Measurements from ENCODE around the gene TMCO4. TPM values are rescaled to one million over a fixed set of nuclear protein-coding genes. Genes with fewer than 3 reads are reported as not detected.

The TMCO4 gene
- total RNA-seq, 2 experiments from 2014 or later, result 14.3 to 16.7 TPM

- Mint-ChIP-seq H3K4me1 (peaks cover 4% of the 10 kb centered on the region), H3K36me3 (peaks cover 2% of the 10 kb centered on the region), H3K4me3 (no peak overlapping the region), H3K9me3 (no peaks in the 10 kb centered on the region), H3K27ac (no peak overlapping the region), H3K27me3 (no peaks in the 10 kb centered on the region)
- DNase-seq, result no peak
- ATAC-seq (ENCODE audit: low read depth), result no peak
- POLR2A ChIA-PET, result no interaction called here
Measured at GRCh38 chr1:19700079-19700777, 99.5 kb downstream of the TMCO4 start.

- DNase-seq (no peak), ATAC-seq (ENCODE audit: low read depth) (no peak)
- POLR2A ChIA-PET, result no interaction called here
- Mint-ChIP-seq H3K27ac (no peak overlapping the region), H3K4me3 (no peak overlapping the region), H3K9me3 (no peaks in the 10 kb centered on the region), H3K27me3 (no peaks in the 10 kb centered on the region), H3K36me3 (peaks cover 3% of the 10 kb centered on the region), H3K4me1 (no peaks in the 10 kb centered on the region)
Measured at GRCh38 chr1:19698181-19698580, 101.5 kb downstream of the TMCO4 start.

GRCh38 chr1:19696820-19697219 is 102.9 kb downstream of the TMCO4 start:
- H3K9me3 Mint-ChIP-seq, result peaks cover under 1% of the 10 kb centered on the region
- H3K27ac Mint-ChIP-seq, result no peak overlapping the region
- DNase-seq (no peak), ATAC-seq (ENCODE audit: low read depth) (no peak)
- H3K4me3 Mint-ChIP-seq, result no peak overlapping the region
- H3K27me3 Mint-ChIP-seq, result no peaks in the 10 kb centered on the region
- POLR2A ChIA-PET, result no interaction called here
- H3K36me3 Mint-ChIP-seq, result peaks cover 8% of the 10 kb centered on the region
- H3K4me1 Mint-ChIP-seq, result no peaks in the 10 kb centered on the region

- POLR2A ChIA-PET, result no interaction called here
- DNase-seq (no peak), ATAC-seq (ENCODE audit: low read depth) (no peak)
- Mint-ChIP-seq H3K36me3 (peaks cover 16% of the 10 kb centered on the region), H3K4me3 (no peak overlapping the region), H3K4me1 (no peaks in the 10 kb centered on the region), H3K27ac (no peak overlapping the region), H3K9me3 (peaks cover 1% of the 10 kb centered on the region), H3K27me3 (no peaks in the 10 kb centered on the region)
Measured at GRCh38 chr1:19695772-19696171, 103.9 kb downstream of the TMCO4 start.

GRCh38 chr1:19694298-19694697 is 105.4 kb downstream of the TMCO4 start:
- DNase-seq (no peak), ATAC-seq (ENCODE audit: low read depth) (no peak)
- peaks cover 26% of the 10 kb centered on the region for H3K36me3 Mint-ChIP-seq
- no peak overlapping the region for H3K27ac Mint-ChIP-seq
- POLR2A ChIA-PET, result no interaction called here
- no peak overlapping the region for H3K4me3 Mint-ChIP-seq
- peaks cover 3% of the 10 kb centered on the region for H3K9me3 Mint-ChIP-seq
- no peaks in the 10 kb centered on the region for H3K27me3 Mint-ChIP-seq
- H3K4me1 Mint-ChIP-seq, result no peaks in the 10 kb centered on the region

- no peak for DNase-seq
- POLR2A ChIA-PET, result no interaction called here
- peaks cover 3% of the 10 kb centered on the region for H3K9me3 Mint-ChIP-seq
- H3K27ac Mint-ChIP-seq, result no peak overlapping the region
- no peak overlapping the region for H3K4me3 Mint-ChIP-seq
- H3K36me3 Mint-ChIP-seq, result peaks cover 42% of the 10 kb centered on the region
- peaks cover 9% of the 10 kb centered on the region for H3K4me1 Mint-ChIP-seq
- no peaks in the 10 kb centered on the region for H3K27me3 Mint-ChIP-seq
- ATAC-seq (ENCODE audit: low read depth), result no peak
Measured at GRCh38 chr1:19690342-19690741, 109.4 kb downstream of the TMCO4 start.

GRCh38 chr1:19689856-19690255 is 109.9 kb downstream of the TMCO4 start:
- Mint-ChIP-seq H3K27ac (no peak overlapping the region), H3K27me3 (no peaks in the 10 kb centered on the region), H3K4me1 (peaks cover 9% of the 10 kb centered on the region), H3K9me3 (peaks cover 3% of the 10 kb centered on the region), H3K4me3 (no peak overlapping the region), H3K36me3 (peaks cover 42% of the 10 kb centered on the region)
- ATAC-seq (ENCODE audit: low read depth) (no peak), DNase-seq (no peak)
- POLR2A ChIA-PET, result no interaction called here

- H3K4me3 Mint-ChIP-seq, result no peak overlapping the region
- H3K27ac Mint-ChIP-seq, result no peak overlapping the region
- ATAC-seq (ENCODE audit: low read depth) (no peak), DNase-seq (no peak)
- no peaks in the 10 kb centered on the region for H3K27me3 Mint-ChIP-seq
- POLR2A ChIA-PET, result no interaction called here
- H3K4me1 Mint-ChIP-seq, result peaks cover 9% of the 10 kb centered on the region
- H3K9me3 Mint-ChIP-seq, result peaks cover 3% of the 10 kb centered on the region
- peaks cover 42% of the 10 kb centered on the region for H3K36me3 Mint-ChIP-seq
Measured at GRCh38 chr1:19689085-19689757, 110.5 kb downstream of the TMCO4 start.

- POLR2A ChIA-PET, result no interaction called here
- Mint-ChIP-seq H3K4me3 (peak overlapping the region; percentile 45), H3K27me3 (no peaks in the 10 kb centered on the region), H3K4me1 (peaks cover 9% of the 10 kb centered on the region), H3K9me3 (peaks cover 3% of the 10 kb centered on the region), H3K36me3 (peaks cover 40% of the 10 kb centered on the region), H3K27ac (peak overlapping the region; percentile 74)
- DNase-seq (no peak), ATAC-seq (ENCODE audit: low read depth) (peak; percentile 58)
Measured at GRCh38 chr1:19688041-19688842, 111.5 kb downstream of the TMCO4 start.

- Mint-ChIP-seq H3K9me3 (peaks cover 3% of the 10 kb centered on the region), H3K4me3 (no peak overlapping the region), H3K36me3 (peaks cover 40% of the 10 kb centered on the region), H3K4me1 (peaks cover 9% of the 10 kb centered on the region), H3K27ac (no peak overlapping the region), H3K27me3 (no peaks in the 10 kb centered on the region)
- POLR2A ChIA-PET, result no interaction called here
- no peak for ATAC-seq (ENCODE audit: low read depth)
- no peak for DNase-seq
Measured at GRCh38 chr1:19687414-19687813, 112.3 kb downstream of the TMCO4 start.

- Mint-ChIP-seq H3K27me3 (no peaks in the 10 kb centered on the region), H3K9me3 (peaks cover 2% of the 10 kb centered on the region), H3K36me3 (peaks cover 29% of the 10 kb centered on the region), H3K4me1 (peaks cover 9% of the 10 kb centered on the region), H3K4me3 (no peak overlapping the region), H3K27ac (no peak overlapping the region)
- POLR2A ChIA-PET, result no interaction called here
- DNase-seq (no peak), ATAC-seq (ENCODE audit: low read depth) (no peak)
Measured at GRCh38 chr1:19685994-19686393, 113.7 kb downstream of the TMCO4 start.

GRCh38 chr1:19684677-19685076 is 115.0 kb downstream of the TMCO4 start:
- POLR2A ChIA-PET, result no interaction called here
- H3K9me3 Mint-ChIP-seq, result no peaks in the 10 kb centered on the region
- H3K4me1 Mint-ChIP-seq, result peaks cover 9% of the 10 kb centered on the region
- H3K27me3 Mint-ChIP-seq, result no peaks in the 10 kb centered on the region
- no peak for DNase-seq
- no peak overlapping the region for H3K4me3 Mint-ChIP-seq
- no peak overlapping the region for H3K27ac Mint-ChIP-seq
- peaks cover 21% of the 10 kb centered on the region for H3K36me3 Mint-ChIP-seq
- ATAC-seq (ENCODE audit: low read depth), result no peak

- Mint-ChIP-seq H3K27ac (no peak overlapping the region), H3K27me3 (no peaks in the 10 kb centered on the region), H3K4me1 (peaks cover 6% of the 10 kb centered on the region), H3K9me3 (no peaks in the 10 kb centered on the region), H3K36me3 (peaks cover 12% of the 10 kb centered on the region), H3K4me3 (no peak overlapping the region)
- POLR2A ChIA-PET, result no interaction called here
- ATAC-seq (ENCODE audit: low read depth) (no peak), DNase-seq (no peak)
Measured at GRCh38 chr1:19683351-19683750, 116.4 kb downstream of the TMCO4 start.

- DNase-seq (no peak), ATAC-seq (ENCODE audit: low read depth) (no peak)
- H3K9me3 Mint-ChIP-seq, result no peaks in the 10 kb centered on the region
- no peak overlapping the region for H3K4me3 Mint-ChIP-seq
- H3K27ac Mint-ChIP-seq, result no peak overlapping the region
- peaks cover 1% of the 10 kb centered on the region for H3K4me1 Mint-ChIP-seq
- POLR2A ChIA-PET, result no interaction called here
- H3K36me3 Mint-ChIP-seq, result peaks cover 7% of the 10 kb centered on the region
- no peaks in the 10 kb centered on the region for H3K27me3 Mint-ChIP-seq
Measured at GRCh38 chr1:19682901-19683300, 116.8 kb downstream of the TMCO4 start.

All from activated naive CD8-positive, alpha-beta T cell treated with anti-CD3 and anti-CD28 coated beads, Interleukin-2, amount 10 ng/mL, durations not matched to agents 7 days and 5 days (primary cell).